GM21515 (cell line): ENCODE measurements around the gene XPA.

Experiments used
- ATAC-seq: cut with Tn5 transposase; IDR thresholded peaks from one replicate; pipeline ENCODE4 v1.9.1; 2021; ENCODE audit not compliant: unreplicated experiment

Gene XPA

GRCh38 chr9:97659771-97660170, 37.4 kb downstream of the XPA start:
- no peak for ATAC-seq

- ATAC-seq = no peak
Observed at GRCh38 chr9:97658707-97659106, 38.4 kb downstream of the XPA start.

- ATAC-seq = no peak
Observed at GRCh38 chr9:97651646-97652045, 45.5 kb downstream of the XPA start.

- ATAC-seq = no peak
Observed at GRCh38 chr9:97647996-97648395, 49.1 kb downstream of the XPA start.

GRCh38 chr9:97645720-97646119, 51.4 kb downstream of the XPA start:
- ATAC-seq = no peak

GRCh38 chr9:97640325-97640724, 56.8 kb downstream of the XPA start:
- no peak for ATAC-seq

GRCh38 chr9:97638666-97639065, 58.5 kb downstream of the XPA start:
- ATAC-seq = no peak

- ATAC-seq = no peak
Observed at GRCh38 chr9:97636903-97637302, 60.2 kb downstream of the XPA start.

GRCh38 chr9:97635026-97635425, 62.1 kb downstream of the XPA start:
- no peak for ATAC-seq

- ATAC-seq = peak; percentile 5
Observed at GRCh38 chr9:97633859-97634490, 63.2 kb downstream of the XPA start.

GRCh38 chr9:97632985-97633858, 63.9 kb downstream of the XPA start, which contains the start of the genes NCBP1 and TSTD2:
TSS of gene NCBP1 (plus strand) at chr9:97633821. CDS start at chr9:97633882, 61 bp downstream.
TSS of gene TSTD2 (minus strand) at chr9:97633368. CDS start at chr9:97627562, 5,806 bp downstream.
- ATAC-seq = peak; percentile 78

GRCh38 chr9:97632248-97632984, 64.7 kb downstream of the XPA start:
- peak; percentile 13 for ATAC-seq

- ATAC-seq = no peak
Observed at GRCh38 chr9:97630591-97630990, 66.5 kb downstream of the XPA start.

GRCh38 chr9:97629156-97629555, 68.0 kb downstream of the XPA start:
- no peak for ATAC-seq

- ATAC-seq = no peak
Observed at GRCh38 chr9:97628668-97629067, 68.5 kb downstream of the XPA start.

- no peak for ATAC-seq
Observed at GRCh38 chr9:97627624-97628023, 69.5 kb downstream of the XPA start.

- ATAC-seq = no peak
Observed at GRCh38 chr9:97625620-97626019, 71.5 kb downstream of the XPA start.
